ENCODE data around the gene LAMB3. TPM values are rescaled to one million over a fixed set of nuclear protein-coding genes. Genes with fewer than 3 reads are reported as not detected.

Gene LAMB3
- total RNA-seq, 6 donors from 2014 or later: 26.2 to 146 (median 79.6) TPM

DNA sequence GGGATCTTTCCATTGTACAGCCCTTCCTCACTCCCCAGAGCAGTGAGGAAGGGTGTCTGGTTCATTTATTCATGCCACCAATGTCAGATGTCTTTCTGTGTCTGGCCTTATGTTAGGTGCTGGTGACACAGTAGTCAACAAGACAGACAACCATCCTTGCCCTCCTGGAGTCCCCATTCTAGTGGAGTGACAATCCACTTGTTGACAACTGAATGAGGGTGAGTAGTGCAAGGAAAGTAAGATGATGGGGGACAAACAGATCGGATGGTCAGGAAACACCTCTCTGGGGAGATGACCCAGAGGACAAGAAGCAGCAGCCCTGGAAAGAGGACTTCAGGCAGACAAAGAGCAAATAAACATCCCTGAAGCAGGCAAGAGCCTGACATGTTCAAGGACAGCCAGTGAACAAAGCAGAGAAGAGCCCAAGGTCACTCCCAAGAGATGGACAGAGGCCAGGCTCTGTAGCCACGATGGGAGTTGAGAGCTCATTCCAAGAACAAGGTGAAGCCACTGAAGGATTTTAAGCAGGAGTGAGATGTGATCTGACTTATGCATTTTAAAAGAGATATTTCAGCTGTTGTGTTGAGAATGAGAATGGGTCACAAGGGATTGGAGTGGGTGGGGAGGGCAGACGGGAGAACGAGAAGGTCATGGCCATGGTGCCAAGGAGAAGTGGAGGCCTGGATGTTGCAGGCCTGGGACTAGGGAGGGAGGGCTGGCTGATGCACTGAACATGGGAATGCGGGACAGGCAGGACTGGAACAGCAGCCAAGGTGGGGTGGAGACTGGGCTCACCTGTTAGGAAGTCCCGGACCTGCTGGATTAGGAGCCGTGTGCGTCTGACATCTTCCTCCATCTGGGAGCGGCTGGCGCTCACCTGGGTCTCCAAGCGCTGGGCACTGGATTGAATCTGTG is 30.2 kb downstream of the LAMB3 start:
- Histone ChIP-seq H3K9me3 (no peaks in the 10 kb centered on the region), H3K27me3 (no peaks in the 10 kb centered on the region), H3K27ac (no peak overlapping the region), H3K36me3 (peaks cover 0 to 29% (median 12%) of the 10 kb centered on the region in 4 donors), H3K4me3 (no peak overlapping the region), H3K4me1 (peaks cover 4 to 16% (median 15%) of the 10 kb centered on the region in 4 donors)
- 81 to 89% methylated on average over 11 of the region's 11 CpGs for WGBS, 2 donors
- DNase-seq (peak in 1 of 2 donors; percentile 26), ATAC-seq (ENCODE audit: low FRiP score in 2 of 2) (no peak)
- TF ChIP-seq, protein P1, sequence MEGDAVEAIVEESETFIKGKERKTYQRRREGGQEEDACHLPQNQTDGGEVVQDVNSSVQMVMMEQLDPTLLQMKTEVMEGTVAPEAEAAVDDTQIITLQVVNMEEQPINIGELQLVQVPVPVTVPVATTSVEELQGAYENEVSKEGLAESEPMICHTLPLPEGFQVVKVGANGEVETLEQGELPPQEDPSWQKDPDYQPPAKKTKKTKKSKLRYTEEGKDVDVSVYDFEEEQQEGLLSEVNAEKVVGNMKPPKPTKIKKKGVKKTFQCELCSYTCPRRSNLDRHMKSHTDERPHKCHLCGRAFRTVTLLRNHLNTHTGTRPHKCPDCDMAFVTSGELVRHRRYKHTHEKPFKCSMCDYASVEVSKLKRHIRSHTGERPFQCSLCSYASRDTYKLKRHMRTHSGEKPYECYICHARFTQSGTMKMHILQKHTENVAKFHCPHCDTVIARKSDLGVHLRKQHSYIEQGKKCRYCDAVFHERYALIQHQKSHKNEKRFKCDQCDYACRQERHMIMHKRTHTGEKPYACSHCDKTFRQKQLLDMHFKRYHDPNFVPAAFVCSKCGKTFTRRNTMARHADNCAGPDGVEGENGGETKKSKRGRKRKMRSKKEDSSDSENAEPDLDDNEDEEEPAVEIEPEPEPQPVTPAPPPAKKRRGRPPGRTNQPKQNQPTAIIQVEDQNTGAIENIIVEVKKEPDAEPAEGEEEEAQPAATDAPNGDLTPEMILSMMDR (IDR thresholded peaks at IDR 0.05): no peak
- no peak for TF ChIP-seq POLR2A (IDR thresholded peaks at IDR 0.05)
- no peak for TF ChIP-seq POLR2AphosphoS5 (IDR thresholded peaks at IDR 0.05)
- TF ChIP-seq EP300 (IDR thresholded peaks at IDR 0.05): no peak

DNA sequence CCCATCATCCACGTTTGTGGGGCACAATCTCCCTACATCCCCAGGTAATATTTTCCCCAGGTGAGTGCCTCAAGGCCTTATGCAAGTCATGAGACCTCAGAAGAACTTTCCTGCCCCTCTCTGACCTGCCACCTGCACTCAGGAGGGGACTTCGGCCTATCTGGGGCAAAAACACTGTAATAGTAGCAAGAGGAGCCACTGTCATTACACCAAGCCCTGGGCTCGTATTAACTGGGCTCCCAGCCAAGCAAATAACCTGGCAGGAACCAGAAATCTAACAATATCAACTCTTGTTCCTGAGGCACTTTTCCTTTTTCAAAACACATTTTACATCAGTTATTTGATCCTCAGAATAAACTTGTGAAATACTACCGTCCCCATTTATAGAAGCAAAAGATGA is 30.9 kb downstream of the LAMB3 start:
- H3K4me3 ChIP-seq: no peak overlapping the region
- H3K27ac ChIP-seq: no peak overlapping the region
- H3K27me3 ChIP-seq: no peaks in the 10 kb centered on the region
- peaks cover 0 to 10% (median 8%) of the 10 kb centered on the region in 4 donors for H3K4me1 ChIP-seq
- 38 to 47% methylated on average over 4 of the region's 4 CpGs for WGBS, 2 donors
- ATAC-seq (ENCODE audit: low FRiP score in 2 of 2): no peak
- no peaks in the 10 kb centered on the region for H3K9me3 ChIP-seq
- no peak for TF ChIP-seq POLR2A (IDR thresholded peaks at IDR 0.05)
- TF ChIP-seq, protein P1 (IDR thresholded peaks at IDR 0.05): no peak
- TF ChIP-seq POLR2AphosphoS5 (IDR thresholded peaks at IDR 0.05): no peak
- TF ChIP-seq EP300 (IDR thresholded peaks at IDR 0.05): no peak
- no peak for DNase-seq
- H3K36me3 ChIP-seq: peaks cover 0 to 29% (median 12%) of the 10 kb centered on the region in 4 donors

- WGBS, 2 donors: 81 to 84% methylated on average over 3 of the region's 3 CpGs
Observed at GRCh38 chr1:209620487-209620884, 31.7 kb downstream of the LAMB3 start.

DNA sequence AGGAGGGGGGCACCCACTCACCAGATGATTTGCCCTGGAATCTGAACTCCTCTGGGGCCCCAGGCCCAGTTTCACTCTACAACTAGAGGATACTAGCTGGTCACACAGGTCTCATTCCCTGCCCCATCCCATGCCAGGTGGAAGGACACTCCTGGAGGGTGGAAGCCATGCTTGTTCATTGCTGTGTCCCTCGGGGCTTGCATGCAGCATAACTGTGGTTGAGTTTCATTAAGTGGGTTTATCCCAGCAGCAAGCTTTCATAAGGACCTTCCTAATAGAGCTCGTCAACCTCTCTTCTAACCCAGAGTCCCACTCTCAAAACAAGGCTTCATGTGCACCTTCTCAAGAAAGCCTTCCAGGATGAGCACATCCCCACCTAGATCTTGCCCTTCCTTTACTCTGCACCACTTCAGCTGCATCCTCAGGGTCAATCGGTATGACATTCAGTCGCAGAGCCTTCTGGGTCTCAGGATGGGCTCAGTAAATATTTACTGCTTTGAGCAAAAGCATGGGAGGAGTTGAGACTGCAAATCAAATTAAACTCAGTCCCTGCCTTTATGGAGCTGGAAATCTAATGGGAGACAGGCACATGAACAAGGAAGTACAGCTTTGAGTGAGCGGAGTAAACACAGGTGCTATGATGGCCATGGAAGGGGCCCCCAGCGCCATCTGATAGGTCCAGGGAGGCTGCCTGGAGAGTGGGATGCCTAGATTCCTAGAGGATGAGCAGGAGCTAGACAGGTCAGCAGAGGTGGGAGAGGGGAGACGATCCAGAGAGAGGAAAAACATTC is 32.3 kb downstream of the LAMB3 start:
- Histone ChIP-seq H3K4me1 (peaks cover 0 to 6% (median 5%) of the 10 kb centered on the region in 4 donors), H3K9me3 (no peaks in the 10 kb centered on the region), H3K36me3 (peaks cover 0 to 35% (median 14%) of the 10 kb centered on the region in 4 donors), H3K27me3 (no peaks in the 10 kb centered on the region), H3K4me3 (no peak overlapping the region), H3K27ac (no peak overlapping the region)
- ATAC-seq (ENCODE audit: low FRiP score in 2 of 2) (no peak), DNase-seq (no peak)
- TF ChIP-seq, protein P1 (IDR thresholded peaks at IDR 0.05): no peak
- TF ChIP-seq EP300 (IDR thresholded peaks at IDR 0.05): no peak
- TF ChIP-seq POLR2AphosphoS5 (IDR thresholded peaks at IDR 0.05): no peak
- TF ChIP-seq POLR2A (IDR thresholded peaks at IDR 0.05): no peak
- WGBS, 2 donors: 72 to 81% methylated on average over 7 of the region's 7 CpGs

More at GRCh38 chr1:209620487-209620884, 31.7 kb downstream of the LAMB3 start:
- ATAC-seq (ENCODE audit: low FRiP score in 2 of 2) (no peak), DNase-seq (no peak)
- H3K27ac ChIP-seq: no peak overlapping the region
- no peaks in the 10 kb centered on the region for H3K9me3 ChIP-seq
- TF ChIP-seq, protein P1 (IDR thresholded peaks at IDR 0.05): no peak
- TF ChIP-seq POLR2AphosphoS5 (IDR thresholded peaks at IDR 0.05): no peak
- TF ChIP-seq POLR2A (IDR thresholded peaks at IDR 0.05): no peak
- TF ChIP-seq EP300 (IDR thresholded peaks at IDR 0.05): no peak
- H3K27me3 ChIP-seq: no peaks in the 10 kb centered on the region
- no peak overlapping the region for H3K4me3 ChIP-seq
- peaks cover 0 to 29% (median 12%) of the 10 kb centered on the region in 4 donors for H3K36me3 ChIP-seq
- peaks cover 0 to 6% (median 5%) of the 10 kb centered on the region in 4 donors for H3K4me1 ChIP-seq

All from upper lobe of left lung (tissue), 6 donors.